RWPE1 (cell line): Measurements from ENCODE around the gene IFNG-AS1.

Experiments used
- CTCF ChIA-PET: fragments of 350-600 bp; sonication (Branson Sonifier 250); formaldehyde crosslinking; extraction: SDS; loops from one replicate; lab custom pipeline; 2021; lab: Yijun Ruan, JAX
- POLR2A ChIA-PET: fragments of 400-600 bp; formaldehyde crosslinking; extraction: SDS; loops from one replicate; lab custom pipeline; 2020; ENCODE audit warnings: antibody characterized with exemption; ENCODE audit not compliant: low non-redundant PET; lab: Yijun Ruan, JAX
- DNase-seq: peaks from one replicate; pipeline ENCODE4 v3.0.0; 2012; ENCODE audit warnings: low spot score
- H3K27ac ChIP-seq: fragments of 450-650 bp; 2 replicates; pipeline ENCODE4 v1.5.1; 2017
- TF ChIP-seq, protein P1 (sequence below): fragments of 450-650 bp; conservative IDR thresholded peaks from 2 replicates; pipeline ENCODE4 v1.5.1; 2017; ENCODE audit warnings: low read depth, mild to moderate bottlenecking

The IFNG-AS1 gene

GRCh38 chr12:68020049-68020448 lies 30.8 kb downstream of the IFNG-AS1 start:
- no peak overlapping the region for H3K27ac ChIP-seq
- CTCF ChIA-PET: no interaction called here
- TF ChIP-seq, protein P1, sequence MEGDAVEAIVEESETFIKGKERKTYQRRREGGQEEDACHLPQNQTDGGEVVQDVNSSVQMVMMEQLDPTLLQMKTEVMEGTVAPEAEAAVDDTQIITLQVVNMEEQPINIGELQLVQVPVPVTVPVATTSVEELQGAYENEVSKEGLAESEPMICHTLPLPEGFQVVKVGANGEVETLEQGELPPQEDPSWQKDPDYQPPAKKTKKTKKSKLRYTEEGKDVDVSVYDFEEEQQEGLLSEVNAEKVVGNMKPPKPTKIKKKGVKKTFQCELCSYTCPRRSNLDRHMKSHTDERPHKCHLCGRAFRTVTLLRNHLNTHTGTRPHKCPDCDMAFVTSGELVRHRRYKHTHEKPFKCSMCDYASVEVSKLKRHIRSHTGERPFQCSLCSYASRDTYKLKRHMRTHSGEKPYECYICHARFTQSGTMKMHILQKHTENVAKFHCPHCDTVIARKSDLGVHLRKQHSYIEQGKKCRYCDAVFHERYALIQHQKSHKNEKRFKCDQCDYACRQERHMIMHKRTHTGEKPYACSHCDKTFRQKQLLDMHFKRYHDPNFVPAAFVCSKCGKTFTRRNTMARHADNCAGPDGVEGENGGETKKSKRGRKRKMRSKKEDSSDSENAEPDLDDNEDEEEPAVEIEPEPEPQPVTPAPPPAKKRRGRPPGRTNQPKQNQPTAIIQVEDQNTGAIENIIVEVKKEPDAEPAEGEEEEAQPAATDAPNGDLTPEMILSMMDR: no peak
- POLR2A ChIA-PET: no interaction called here
- no peak for DNase-seq

- ChIA-PET POLR2A (no interaction called here), CTCF (no interaction called here)
- no peak for DNase-seq
- no peak overlapping the region for H3K27ac ChIP-seq
- TF ChIP-seq, protein P1: no peak
Observed at GRCh38 chr12:68020699-68021098, 31.5 kb downstream of the IFNG-AS1 start.

DNA sequence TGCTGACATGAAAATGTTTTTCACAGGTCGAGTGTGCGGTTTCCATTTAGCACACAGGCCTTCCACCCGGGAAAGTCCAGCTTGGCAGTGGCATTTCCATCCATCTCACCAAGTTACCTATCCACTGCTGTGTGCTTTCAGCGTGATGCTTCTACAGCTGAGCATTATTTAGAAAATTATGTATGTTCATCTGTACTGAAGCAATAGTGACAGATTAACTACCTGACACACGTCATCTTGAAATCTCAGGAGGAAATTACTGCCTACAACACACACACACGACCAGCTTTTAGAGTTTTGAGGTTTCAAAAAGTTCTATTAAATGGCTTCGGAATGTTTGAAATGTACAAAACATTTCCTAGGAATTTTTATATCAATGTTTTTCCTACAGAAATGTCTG lies 39.4 kb downstream of the IFNG-AS1 start:
- TF ChIP-seq, protein P1: no peak
- ChIA-PET POLR2A (no interaction called here), CTCF (no interaction called here)
- no peak for DNase-seq
- no peak overlapping the region for H3K27ac ChIP-seq

DNA sequence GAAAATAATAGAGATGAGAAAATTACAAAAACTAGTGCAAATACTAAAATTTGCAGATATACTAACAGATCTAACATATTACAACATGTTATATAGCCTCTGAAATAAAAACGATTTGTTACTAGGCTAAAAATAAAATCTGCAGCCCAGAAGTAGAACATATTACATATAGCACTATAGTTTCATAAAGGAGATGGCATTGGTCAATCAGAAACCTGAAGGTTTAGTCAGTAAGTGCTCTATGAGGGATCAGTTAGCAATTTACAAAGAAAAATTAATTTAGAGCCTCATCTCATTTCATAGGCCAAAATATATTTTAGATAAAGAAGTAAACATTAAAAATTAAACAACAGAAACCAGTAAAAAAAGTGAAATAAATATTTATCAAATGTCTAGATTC lies 41.0 kb downstream of the IFNG-AS1 start:
- ChIA-PET POLR2A (no interaction called here), CTCF (interaction anchor here (0.6 to 0.7 kb wide), 2 partner anchors 72 to 685 kb away, joined by 3 read pairs; no protein-coding TSS in a partner anchor)
- no peak overlapping the region for H3K27ac ChIP-seq
- DNase-seq: no peak
- TF ChIP-seq, protein P1: no peak

DNA sequence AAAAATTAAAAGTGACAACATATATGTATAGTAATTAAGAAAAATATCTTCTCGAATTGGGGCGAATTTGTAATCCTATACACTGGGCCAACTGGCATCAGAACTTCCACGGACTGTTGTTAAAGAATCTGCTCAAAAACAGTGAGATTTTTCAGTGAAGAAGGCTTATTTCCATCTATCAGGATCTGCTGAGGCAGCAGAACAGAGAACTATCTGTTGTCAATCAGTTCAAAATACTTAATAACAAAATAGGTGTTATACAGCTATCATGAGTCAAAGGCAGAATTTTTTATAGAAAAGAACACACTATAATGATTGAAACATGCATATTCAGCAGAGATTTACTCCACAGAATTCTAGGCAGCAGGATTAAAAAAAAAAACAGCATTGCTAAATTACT lies 41.9 kb downstream of the IFNG-AS1 start:
- TF ChIP-seq, protein P1: no peak
- DNase-seq: no peak
- no peak overlapping the region for H3K27ac ChIP-seq
- ChIA-PET POLR2A (no interaction called here), CTCF (no interaction called here)

GRCh38 chr12:68031881-68032739 lies 42.9 kb downstream of the IFNG-AS1 start:
- ChIA-PET CTCF (interaction anchor here (1.0 kb wide), 1 partner anchor 191 kb away, joined by 3 read pairs; no protein-coding TSS in a partner anchor), POLR2A (no interaction called here)
- TF ChIP-seq, protein P1: no peak
- no peak overlapping the region for H3K27ac ChIP-seq
- no peak for DNase-seq
